Stimulated activated CD8-positive, alpha-beta memory T cell treated with anti-CD3 and anti-CD28 coated beads, Interleukin-12 subunit alpha, Interleukin-12 subunit beta, amount 100 ng/mL, for 24 hours (primary cell): Measurements from ENCODE around the gene SPAG17.

Experiments used
- DNase-seq: peaks from one replicate; pipeline ENCODE4 v3.0.0-alpha.2; 2020; ENCODE audit errors: extremely low read depth

Gene SPAG17

GRCh38 chr1:118118873-118119463 is 66.1 kb downstream of the SPAG17 start:
- DNase-seq, result no peak

DNA sequence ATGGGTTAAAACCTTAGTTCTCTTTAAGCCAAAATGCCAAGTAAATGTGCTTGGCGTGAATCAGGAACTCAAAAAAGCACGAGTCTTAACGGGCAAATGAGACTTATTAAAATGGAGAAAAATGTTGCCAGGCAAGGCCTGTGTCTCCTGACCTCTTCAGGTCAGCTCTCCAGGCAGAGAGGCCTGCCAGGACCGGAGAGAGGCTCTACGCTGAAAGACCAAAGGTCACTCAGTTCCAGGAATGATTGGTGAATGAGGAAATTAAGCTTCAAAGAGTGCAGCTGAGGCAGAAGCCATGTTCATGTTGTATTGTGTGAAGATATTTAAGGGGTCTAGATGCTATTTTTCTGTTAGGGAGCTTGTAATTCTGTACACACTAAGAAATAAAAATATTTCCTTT is 66.6 kb downstream of the SPAG17 start:
- DNase-seq, result no peak

GRCh38 chr1:118117521-118117920 is 67.5 kb downstream of the SPAG17 start:
- DNase-seq, result no peak

DNA sequence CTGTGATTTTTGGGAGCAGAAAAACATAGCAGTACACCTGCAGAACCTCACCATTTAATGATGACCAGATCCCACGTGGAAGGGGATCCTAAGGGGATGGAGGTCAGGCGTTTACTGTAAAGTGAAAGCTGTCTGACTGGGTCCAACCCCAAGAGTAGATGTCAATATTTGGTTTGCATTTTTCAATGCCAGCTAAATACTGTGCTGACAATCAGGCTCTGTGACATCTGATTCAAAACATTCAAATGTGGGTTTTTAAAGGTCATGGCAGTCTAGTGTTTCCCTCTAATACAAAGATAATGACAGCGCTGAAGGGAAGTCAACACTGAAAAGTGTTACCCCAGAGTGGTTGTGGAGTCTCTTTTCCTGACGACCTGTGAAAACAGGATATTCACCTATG is 68.1 kb downstream of the SPAG17 start:
- DNase-seq, result no peak

- no peak for DNase-seq
These were observed 68.6 kb downstream of the SPAG17 start for GRCh38 chr1:118116401-118116800.

- no peak for DNase-seq
These were observed 69.3 kb downstream of the SPAG17 start for GRCh38 chr1:118115567-118116295.

GRCh38 chr1:118113261-118113660 is 71.8 kb downstream of the SPAG17 start:
- DNase-seq, result no peak

- no peak for DNase-seq
These were observed 74.4 kb downstream of the SPAG17 start for GRCh38 chr1:118110580-118110979.

DNA sequence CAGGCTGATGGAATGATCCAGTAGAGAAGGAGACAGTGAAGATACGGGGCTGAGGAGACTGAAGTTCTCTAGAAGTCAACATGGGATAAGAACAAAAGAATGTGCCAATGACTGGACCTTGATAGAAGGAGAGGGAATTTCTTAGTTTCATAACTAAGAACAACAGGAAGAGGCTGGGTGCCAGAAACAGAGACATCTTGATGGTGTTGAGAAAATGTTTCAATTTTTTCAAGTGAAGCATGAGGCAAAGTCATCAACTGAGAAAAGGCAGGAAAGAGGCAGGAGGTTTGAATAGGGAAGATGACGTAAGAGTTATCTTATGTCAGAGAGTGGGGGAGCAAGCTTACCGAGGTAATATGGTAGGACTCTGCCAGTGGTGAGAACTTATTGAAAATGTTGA is 80.1 kb downstream of the SPAG17 start:
- DNase-seq, result no peak

DNA sequence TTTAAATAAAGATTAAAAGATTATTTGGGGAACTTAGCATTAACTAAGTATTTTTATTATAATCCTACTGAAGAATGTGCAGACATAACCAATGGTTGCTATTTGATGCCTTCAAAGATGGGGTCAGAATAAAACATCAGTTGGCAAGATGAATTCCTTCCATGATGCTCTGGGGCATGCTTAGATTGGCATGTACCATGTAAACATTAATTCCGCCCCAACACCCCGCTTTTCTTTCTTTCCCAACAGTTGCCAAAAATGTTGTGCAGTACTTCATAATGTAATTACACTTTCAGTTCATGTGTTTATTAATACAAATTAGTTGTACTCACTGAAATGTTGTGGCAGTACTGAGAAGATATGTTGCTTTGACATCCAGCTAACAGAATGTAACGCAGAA is 82.6 kb downstream of the SPAG17 start:
- DNase-seq, result no peak

- no peak for DNase-seq
These were observed 83.0 kb downstream of the SPAG17 start for GRCh38 chr1:118101999-118102398.

DNA sequence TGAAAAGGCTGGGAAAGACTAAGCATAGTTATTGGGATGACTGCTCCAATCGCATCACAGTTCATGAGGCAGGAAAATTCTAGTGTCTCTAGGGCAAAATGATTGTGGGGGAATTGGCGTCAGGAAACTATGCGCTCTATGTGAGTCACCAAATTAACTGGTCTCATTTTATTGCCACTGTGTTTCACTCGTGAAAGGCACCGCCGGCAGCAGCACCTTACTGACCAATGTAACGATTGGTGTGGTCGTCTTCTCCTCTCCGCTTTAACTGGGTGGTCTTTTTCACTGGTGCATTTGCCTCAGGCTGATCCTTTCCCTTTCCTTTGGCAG is 83.5 kb downstream of the SPAG17 start:
- DNase-seq, result no peak

- no peak for DNase-seq
These were observed 84.1 kb downstream of the SPAG17 start for GRCh38 chr1:118100686-118101514.

DNA sequence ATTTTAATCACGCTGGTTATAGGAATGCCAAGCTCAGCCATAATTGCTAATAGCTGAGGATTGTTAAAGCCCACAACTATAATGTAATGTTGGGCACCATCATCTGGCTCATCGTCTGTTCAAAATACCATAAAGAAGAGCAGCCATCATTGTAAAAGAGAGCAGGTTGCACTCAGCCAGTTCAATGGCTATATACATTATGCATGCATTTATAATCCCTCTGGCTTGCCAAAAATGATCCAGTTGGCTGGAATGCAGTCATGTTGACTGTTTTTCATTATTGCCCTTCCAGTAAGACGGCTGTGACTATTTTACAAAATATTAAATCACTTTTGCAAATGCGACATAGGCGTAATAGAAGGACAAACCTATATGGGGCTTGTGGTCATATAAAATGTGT is 85.3 kb downstream of the SPAG17 start:
- no peak for DNase-seq

GRCh38 chr1:118097622-118098348 is 87.2 kb downstream of the SPAG17 start:
- DNase-seq, result no peak

DNA sequence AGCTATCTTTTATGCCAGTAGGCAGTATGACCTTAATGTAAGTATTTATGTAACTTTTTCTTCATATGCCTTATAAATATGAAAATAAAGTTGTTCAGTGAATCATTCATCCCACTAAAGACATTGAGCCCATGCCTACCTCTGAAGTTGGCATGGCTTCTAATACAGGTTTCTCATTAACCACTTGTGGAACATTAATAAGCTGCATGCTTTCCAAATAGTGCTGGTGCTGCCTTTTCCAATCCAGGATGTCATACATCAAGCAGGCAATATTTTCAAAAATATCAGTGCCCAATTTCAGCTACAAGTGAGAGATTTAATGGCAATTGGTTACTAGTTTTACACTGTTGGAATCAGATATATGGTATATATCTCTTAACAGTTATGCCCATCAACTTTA is 92.0 kb downstream of the SPAG17 start:
- no peak for DNase-seq

- no peak for DNase-seq
These were observed 94.9 kb downstream of the SPAG17 start for GRCh38 chr1:118090130-118090529.

- DNase-seq, result no peak
These were observed 99.7 kb downstream of the SPAG17 start for GRCh38 chr1:118085365-118085764.

GRCh38 chr1:118084400-118084799 is 100.6 kb downstream of the SPAG17 start:
- no peak for DNase-seq

DNA sequence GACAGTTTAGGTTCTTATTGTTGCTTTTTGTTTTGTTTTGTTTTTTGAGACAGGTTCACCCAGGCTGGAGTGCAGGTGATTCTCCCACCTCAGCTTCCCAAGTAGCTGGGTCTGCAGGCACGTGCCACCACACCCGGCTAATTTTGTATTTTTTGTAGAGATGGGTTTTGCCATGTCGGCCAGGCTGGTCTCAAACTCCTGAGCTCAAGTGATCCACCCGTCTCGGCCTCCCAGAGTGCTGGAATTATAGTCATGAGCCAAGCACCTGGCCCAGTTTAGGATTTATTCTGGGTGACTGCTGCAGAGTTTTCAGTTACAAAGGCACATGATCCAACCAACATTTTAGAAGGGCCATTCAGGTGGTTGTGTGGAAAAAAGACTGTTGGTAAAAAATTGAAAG is 102.0 kb downstream of the SPAG17 start:
- DNase-seq, result no peak

DNA sequence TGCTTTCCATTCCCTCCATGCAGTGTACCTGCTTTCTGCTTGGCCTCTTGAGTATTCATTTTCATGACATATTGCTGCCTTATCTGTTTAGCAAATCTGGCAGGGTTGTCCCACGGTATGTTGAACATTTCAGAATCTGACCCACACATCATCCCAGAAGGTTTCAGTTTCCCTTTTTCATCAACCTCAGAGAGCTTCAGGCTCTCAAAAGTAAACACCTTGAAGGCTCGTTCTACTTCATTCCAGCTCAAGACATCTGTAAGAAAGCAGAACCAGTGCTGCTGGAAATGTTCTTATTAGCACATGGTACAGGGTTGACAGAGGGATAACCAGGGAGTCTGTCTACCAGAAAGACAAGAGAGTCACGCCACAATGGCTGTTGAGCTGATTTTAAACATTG is 103.6 kb downstream of the SPAG17 start:
- no peak for DNase-seq

DNA sequence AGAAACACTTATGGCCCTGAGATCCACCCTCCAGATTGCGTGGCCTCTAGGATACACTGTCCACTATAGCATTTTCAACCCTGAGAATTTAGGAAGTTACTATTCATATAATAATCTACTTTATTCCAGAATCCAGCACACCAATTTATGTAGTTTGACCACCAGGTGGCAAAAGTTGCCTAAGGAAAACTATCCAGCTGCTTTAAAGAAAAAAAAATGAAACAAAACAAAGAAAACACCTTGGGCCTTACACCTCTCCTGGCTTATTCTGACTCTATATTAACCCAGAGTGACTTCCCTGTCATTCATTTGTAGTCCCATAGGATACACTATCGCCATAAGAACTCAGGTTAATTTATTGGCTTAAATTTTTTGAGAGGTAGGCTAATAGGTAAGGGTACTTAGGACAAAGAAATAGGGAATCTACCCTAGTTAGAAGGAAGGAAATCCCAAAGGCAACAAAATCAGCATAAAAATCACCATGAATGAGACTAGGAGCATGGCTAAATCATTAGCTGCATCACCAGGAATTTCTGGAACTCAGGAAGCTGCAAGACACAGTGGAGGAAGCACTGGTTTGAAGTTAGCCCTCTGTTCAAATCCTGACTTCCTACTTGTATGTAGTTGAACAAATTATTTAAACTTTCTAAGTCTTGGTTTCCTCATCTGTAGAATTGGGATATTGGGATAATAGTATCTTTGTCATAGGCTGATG is 107.5 kb downstream of the SPAG17 start:
- DNase-seq, result no peak
